Lung (tissue), 13 donors: Measurements from ENCODE around the gene DENND1C. TPM values are rescaled to one million over a fixed set of nuclear protein-coding genes. Genes with fewer than 3 reads are reported as not detected.

Experiments
- ATAC-seq: fragments of 200-7000 bp; cut with Tn5 transposase; one replicate; pipeline ENCODE4 v1.9.1; 2020; ENCODE audit warnings: moderate number of reproducible peaks; ENCODE audit not compliant: insufficient read depth, low FRiP score
- DNase-seq, 3 donors: peaks; one replicate each; pipeline ENCODE4 v3.0.0-alpha.2; 2013 to 2017
- H3K27ac ChIP-seq, 2 donors: one replicate each; pipeline ENCODE4 v1.5.1; 2013; ENCODE audit warnings: mild to moderate bottlenecking in 2 of 2, moderate library complexity in 2 of 2, control low read depth in 1 of 2, inconsistent platforms in 1 of 2, low read depth in 1 of 2, low read length in 1 of 2
- H3K27me3 ChIP-seq, 3 donors: one replicate each; pipeline ENCODE4 v1.5.1; 2013; ENCODE audit warnings: low read length in 2 of 3; ENCODE audit not compliant: control insufficient read depth in 3 of 3, insufficient read depth in 3 of 3
- H3K36me3 ChIP-seq, 4 donors: one replicate each; pipeline ENCODE4 v1.5.1; 2013; ENCODE audit warnings: low read length in 4 of 4, mild to moderate bottlenecking in 1 of 4, moderate library complexity in 1 of 4; ENCODE audit not compliant: control insufficient read depth in 4 of 4, insufficient read depth in 4 of 4
- H3K4me1 ChIP-seq, 5 donors: one replicate each; pipeline ENCODE4 v1.5.1; 2013; ENCODE audit warnings: low read length in 5 of 5, mild to moderate bottlenecking in 2 of 5, moderate library complexity in 1 of 5; ENCODE audit not compliant: control insufficient read depth in 5 of 5, insufficient read depth in 5 of 5
- H3K4me3 ChIP-seq: one replicate; pipeline ENCODE4 v1.5.1; 2013; ENCODE audit warnings: mild to moderate bottlenecking, control low read depth, moderate library complexity
- H3K9ac ChIP-seq, 2 donors: one replicate each; pipeline ENCODE4 v1.5.1; 2013; ENCODE audit warnings: low read length in 2 of 2, control low read depth in 1 of 2; ENCODE audit not compliant: insufficient read depth in 1 of 2
- H3K9me3 ChIP-seq, 4 donors: one replicate each; pipeline ENCODE4 v1.5.1; 2013; ENCODE audit warnings: low read length in 3 of 4, mild to moderate bottlenecking in 1 of 4, moderate library complexity in 1 of 4; ENCODE audit not compliant: control insufficient read depth in 4 of 4, insufficient read depth in 3 of 4
- WGBS, 2 donors: extraction: QIAGEN DNeasy Blood & Tissue Kit; methylation state at CpG; one replicate each; pipeline ENCODE4 v1.1.7; 2013; 5-methylcytosine and 5-hydroxymethylcytosine counted together
- polyA plus RNA-seq, 2 donors: library from polyadenylated mRNA; stranded (reverse); fragments of 200-250 nt; gene quantifications; one replicate each; pipeline ENCODE4 v1.2.1, GENCODE V29; 2013
- small RNA-seq: library from RNA; depleted of rRNA; stranded (forward); fragments of <200 nt; gene quantifications from one replicate; pipeline ENCODE3, GENCODE V24; 2014; ENCODE audit warnings: low replicate concordance
- total RNA-seq, 2 donors: library from RNA; depleted of rRNA in 1 of 2; stranded (reverse); fragments of >200 nt in 1 of 2; gene quantifications; one replicate each; pipeline ENCODE4 v1.2.1, GENCODE V29; 2014 to 2021
- TF ChIP-seq, protein P1 (sequence below): IDR thresholded peaks from 2 replicates; pipeline ENCODE4 v1.5.1; 2012; ENCODE audit warnings: mild to moderate bottlenecking; ENCODE audit errors: control extremely low read depth, extremely low read depth
- donor health status: control.
- donor health status: control.
- donor health status: Bipolar disorder and iron deficiency.
- donor health status: healthy.
- donor health status: DM: yes; HTN: yes; CAD: no.

The DENND1C gene
- total and polyA plus RNA-seq, 4 donors, result 2.7 to 11.0 (median 9.3) TPM

DNA sequence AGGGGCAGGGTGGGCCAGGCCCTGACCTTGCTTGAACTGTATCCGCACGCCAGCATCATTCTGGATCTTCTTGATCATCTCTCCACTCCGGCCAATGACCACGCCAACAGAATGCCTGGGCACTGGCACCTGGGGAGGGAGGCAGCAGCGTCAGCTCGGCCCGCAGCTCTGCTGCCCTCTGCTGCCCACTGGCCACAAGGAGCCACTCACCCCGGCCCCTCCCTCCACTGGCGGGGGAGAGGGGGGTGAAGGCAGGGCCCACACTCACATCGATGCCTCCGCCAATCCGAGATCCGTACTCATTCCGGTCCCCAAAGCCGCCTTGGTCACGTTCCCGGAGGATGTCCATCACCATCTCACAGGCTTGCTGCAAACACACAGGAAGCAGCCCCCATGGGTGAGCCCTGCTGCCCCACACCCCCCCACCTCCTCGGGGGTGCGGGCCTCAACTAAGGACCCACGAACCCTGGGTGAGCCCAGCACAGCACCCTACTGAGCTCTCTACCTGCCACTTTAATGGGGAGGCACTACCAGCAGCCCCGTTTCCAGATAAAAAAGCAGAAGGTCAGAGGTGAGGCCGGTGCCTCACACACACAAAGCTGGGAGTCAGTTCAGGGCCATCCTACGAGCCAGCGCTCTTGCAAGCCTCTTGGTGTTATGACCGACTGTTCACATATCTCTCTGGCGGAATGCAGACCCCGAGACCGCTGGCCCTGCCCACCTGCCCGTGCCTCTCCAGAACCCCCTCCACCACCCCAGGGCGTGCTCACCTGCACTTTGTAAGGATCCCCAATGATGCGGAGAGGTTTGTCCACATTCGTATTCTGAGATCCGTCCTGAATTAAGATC lies 63.6 kb downstream of the DENND1C start:
- ATAC-seq, result no peak
- peaks cover 0 to 27% (median 10%) of the 10 kb centered on the region in 5 donors for H3K4me1 ChIP-seq
- no peak overlapping the region for H3K9ac ChIP-seq
- peaks cover 20 to 79% (median 52%) of the 10 kb centered on the region in 4 donors for H3K36me3 ChIP-seq
- no peaks in the 10 kb centered on the region for H3K27me3 ChIP-seq
- DNase-seq, result peak in 1 of 3 donors; percentile 35
- 78 to 85% methylated on average over 33 of the region's 33 CpGs for WGBS, 2 donors
- no peaks in the 10 kb centered on the region for H3K9me3 ChIP-seq
- no peak overlapping the region for H3K27ac ChIP-seq
- no peak overlapping the region for H3K4me3 ChIP-seq
- TF ChIP-seq, protein P1, sequence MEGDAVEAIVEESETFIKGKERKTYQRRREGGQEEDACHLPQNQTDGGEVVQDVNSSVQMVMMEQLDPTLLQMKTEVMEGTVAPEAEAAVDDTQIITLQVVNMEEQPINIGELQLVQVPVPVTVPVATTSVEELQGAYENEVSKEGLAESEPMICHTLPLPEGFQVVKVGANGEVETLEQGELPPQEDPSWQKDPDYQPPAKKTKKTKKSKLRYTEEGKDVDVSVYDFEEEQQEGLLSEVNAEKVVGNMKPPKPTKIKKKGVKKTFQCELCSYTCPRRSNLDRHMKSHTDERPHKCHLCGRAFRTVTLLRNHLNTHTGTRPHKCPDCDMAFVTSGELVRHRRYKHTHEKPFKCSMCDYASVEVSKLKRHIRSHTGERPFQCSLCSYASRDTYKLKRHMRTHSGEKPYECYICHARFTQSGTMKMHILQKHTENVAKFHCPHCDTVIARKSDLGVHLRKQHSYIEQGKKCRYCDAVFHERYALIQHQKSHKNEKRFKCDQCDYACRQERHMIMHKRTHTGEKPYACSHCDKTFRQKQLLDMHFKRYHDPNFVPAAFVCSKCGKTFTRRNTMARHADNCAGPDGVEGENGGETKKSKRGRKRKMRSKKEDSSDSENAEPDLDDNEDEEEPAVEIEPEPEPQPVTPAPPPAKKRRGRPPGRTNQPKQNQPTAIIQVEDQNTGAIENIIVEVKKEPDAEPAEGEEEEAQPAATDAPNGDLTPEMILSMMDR, result no peak

Small RNA genes lying within 50 kb of the gene (small RNA-seq; reads per million reads assigned to genes)
- not detected for gene AC010503.2

Other genes with a start within 250 kb of the DENND1C start
- gene MLLT1, start 201.8 kb downstream of the DENND1C start, total RNA-seq, result 100 to 1,000 TPM in 1 of 2 donors, 10 to 100 TPM in 1; 24.8 to 120 TPM
- gene MLLT1, start 201.8 kb downstream of the DENND1C start, polyA plus RNA-seq, result 10 to 100 TPM; 28.2 to 44.1 TPM
- gene ACER1, start 148.2 kb downstream of the DENND1C start, total RNA-seq, result not detected
- gene ACER1, start 148.2 kb downstream of the DENND1C start, polyA plus RNA-seq, result under 1 TPM in 1 of 2 donors, not detected in 1; 0.06 TPM
- gene CLPP, start 120.3 kb downstream of the DENND1C start, total RNA-seq, result 10 to 100 TPM; 21.3 to 80.7 TPM
- 10 to 100 TPM; 57.8 to 89.7 TPM for gene CLPP, start 120.3 kb downstream of the DENND1C start, polyA plus RNA-seq
- 10 to 100 TPM; 26.8 to 84.2 TPM for gene ALKBH7, start 109.0 kb downstream of the DENND1C start, total RNA-seq
- 10 to 100 TPM; 49.6 to 57.1 TPM for gene ALKBH7, start 109.0 kb downstream of the DENND1C start, polyA plus RNA-seq
- 1 to 10 TPM; 1.5 TPM for gene PSPN, start 105.9 kb downstream of the DENND1C start, total RNA-seq
- under 1 TPM; 0.50 to 0.79 TPM for gene PSPN, start 105.9 kb downstream of the DENND1C start, polyA plus RNA-seq
- gene GTF2F1, start 88.6 kb downstream of the DENND1C start, total RNA-seq, result 10 to 100 TPM; 45.4 to 53.5 TPM
- gene GTF2F1, start 88.6 kb downstream of the DENND1C start, polyA plus RNA-seq, result 10 to 100 TPM; 47.1 to 49.4 TPM
- gene KHSRP, start 57.0 kb downstream of the DENND1C start, total RNA-seq, result 100 to 1,000 TPM; 157 to 204 TPM
- 100 to 1,000 TPM; 116 to 126 TPM for gene KHSRP, start 57.0 kb downstream of the DENND1C start, polyA plus RNA-seq
- gene SLC25A41, start 48.0 kb downstream of the DENND1C start, total RNA-seq, result under 1 TPM in 1 of 2 donors, not detected in 1; 0.28 TPM
- gene SLC25A41, start 48.0 kb downstream of the DENND1C start, polyA plus RNA-seq, result under 1 TPM; 0.10 to 0.43 TPM
- gene SLC25A23, start 22.0 kb downstream of the DENND1C start, total RNA-seq, result 10 to 100 TPM; 44.9 to 49.5 TPM
- 10 to 100 TPM; 15.7 to 44.0 TPM for gene SLC25A23, start 22.0 kb downstream of the DENND1C start, polyA plus RNA-seq
- gene CRB3, start 17.5 kb downstream of the DENND1C start, total RNA-seq, result 10 to 100 TPM; 22.5 to 55.1 TPM
- gene CRB3, start 17.5 kb downstream of the DENND1C start, polyA plus RNA-seq, result 10 to 100 TPM; 51.0 to 81.8 TPM
- gene TUBB4A, start 20.5 kb upstream of the DENND1C start, total RNA-seq, result 1 to 10 TPM in 1 of 2 donors, under 1 TPM in 1; 0.28 to 2.1 TPM
- under 1 TPM; 0.05 to 0.08 TPM for gene TUBB4A, start 20.5 kb upstream of the DENND1C start, polyA plus RNA-seq
- gene TNFSF9, start 49.2 kb upstream of the DENND1C start, total RNA-seq, result 10 to 100 TPM in 1 of 2 donors, under 1 TPM in 1; 1.00 to 10.1 TPM
- gene TNFSF9, start 49.2 kb upstream of the DENND1C start, polyA plus RNA-seq, result 1 to 10 TPM; 3.2 to 8.6 TPM
- under 1 TPM; 0.28 to 0.40 TPM for gene CD70, start 109.4 kb upstream of the DENND1C start, total RNA-seq
- under 1 TPM; 0.22 to 0.57 TPM for gene CD70, start 109.4 kb upstream of the DENND1C start, polyA plus RNA-seq
- 1 to 10 TPM; 3.0 to 5.2 TPM for gene TNFSF14, start 188.4 kb upstream of the DENND1C start, total RNA-seq
- gene TNFSF14, start 188.4 kb upstream of the DENND1C start, polyA plus RNA-seq, result 1 to 10 TPM; 4.3 to 5.8 TPM
- 1,000 to 10,000 TPM; 1,072 to 1,612 TPM for gene C3, start 238.9 kb upstream of the DENND1C start, total RNA-seq
- 1,000 to 10,000 TPM in 1 of 2 donors, 100 to 1,000 TPM in 1; 613 to 1,433 TPM for gene C3, start 238.9 kb upstream of the DENND1C start, polyA plus RNA-seq